HepG2 (cell line): ENCODE results near the gene FXYD6. TPM values are rescaled to one million over a fixed set of nuclear protein-coding genes. Genes with fewer than 3 reads are reported as not detected.
A peak's percentile ranks its signal among the peaks of the same experiment; 100 is the strongest.

Experiments
- ATAC-seq: fragments of 200-7000 bp; cut with Tn5 transposase; 3 replicates; pipeline ENCODE4 v1.9.1; 2020; ENCODE audit warnings: mild to moderate bottlenecking, moderate library complexity
- BruUV-seq: library from RNA; stranded (reverse); fragments of 400-500 nt; replicated peaks from 2 replicates; lab custom pipeline; 2021; lab: Mats Ljungman, UMichigan
- CTCF ChIA-PET: fragments of 300-600 bp; formaldehyde crosslinking; extraction: SDS; loops from one replicate; lab custom pipeline; 2021; ENCODE audit warnings: low total read pairs, inconsistent platforms, low intra/inter-chr PET ratio; lab: Yijun Ruan, JAX
- POLR2A ChIA-PET: fragments of 350-600 bp; sonication (Branson Sonifier 250); formaldehyde crosslinking; loops from one replicate; lab custom pipeline; 2020; ENCODE audit warnings: antibody characterized with exemption, inconsistent platforms; lab: Yijun Ruan, JAX
- DNase-seq: peaks from one replicate; pipeline ENCODE4 v3.0.0-alpha.2; 2015; ENCODE audit warnings: low spot score
- FAIRE-seq: peaks from 3 replicates; lab custom pipeline; 2011; peaks lifted over from hg19 to GRCh38; lab: Jason Lieb, UNC
- H2AFZ ChIP-seq: one replicate; pipeline ENCODE4 v1.6.1; 2011; ENCODE audit warnings: low read length, inconsistent platforms
- H3K27ac ChIP-seq: fragments of 300-600 bp; 3 replicates; pipeline ENCODE4 v1.8.0; 2011; ENCODE audit warnings: mixed run types, mild to moderate bottlenecking, mixed read lengths, low read length, inconsistent platforms; ENCODE audit not compliant: insufficient read depth; ENCODE audit errors: extremely low read length
- H3K27me3 ChIP-seq, 2 experiments: fragments of 200-600 bp in 1 of 2; 2 replicates in 1 of 2; 3 replicates in 1 of 2; pipeline versions ENCODE4 v1.6.0 to v1.8.0; 2011; ENCODE audit warnings: low read length in 2 of 2, mild to moderate bottlenecking in 2 of 2, moderate library complexity in 2 of 2, inconsistent platforms in 1 of 2; ENCODE audit not compliant: insufficient read depth in 2 of 2, control insufficient read depth in 1 of 2
- H3K36me3 ChIP-seq, 2 experiments: fragments of 200-600 bp in 1 of 2; replicated peaks in 1 of 2; 2 replicates in 1 of 2; 3 replicates in 1 of 2; pipeline versions ENCODE4 v1.5.1 to v1.8.0; 2011; ENCODE audit warnings: low read length in 2 of 2, inconsistent platforms in 1 of 2; ENCODE audit not compliant: insufficient read depth in 2 of 2, control insufficient read depth in 1 of 2
- H3K4me1 ChIP-seq: 2 replicates; pipeline ENCODE4 v1.5.1; 2012; ENCODE audit warnings: low read length, inconsistent platforms; ENCODE audit not compliant: insufficient read depth
- H3K4me2 ChIP-seq: 2 replicates; pipeline ENCODE4 v1.6.0; 2011; ENCODE audit warnings: low read depth, low read length, inconsistent platforms
- H3K4me3 ChIP-seq, 3 experiments: fragments of 200-600 bp in 1 of 3; sonication (generic), shearing (Covaris generic) in 1 of 3; replicated peaks in 1 of 3; 2 replicates each; pipeline ENCODE4 v1.5.1; 2011 to 2016; ENCODE audit warnings: low read length in 3 of 3, inconsistent platforms in 2 of 3, low read depth in 2 of 3, mild to moderate bottlenecking in 2 of 3, control low read depth in 1 of 3, mixed read lengths in 1 of 3; ENCODE audit not compliant: insufficient read depth in 1 of 3
- H3K79me2 ChIP-seq: one replicate; pipeline ENCODE4 v1.6.1; 2011; ENCODE audit warnings: low read length, inconsistent platforms; ENCODE audit not compliant: insufficient read depth
- H3K9ac ChIP-seq: 2 replicates; pipeline ENCODE4 v1.6.0; 2011; ENCODE audit warnings: mild to moderate bottlenecking, low read depth, low read length, inconsistent platforms; ENCODE audit not compliant: insufficient read depth
- H3K9me3 ChIP-seq: 2 replicates; pipeline ENCODE4 v1.5.1; 2012; ENCODE audit warnings: mild to moderate bottlenecking, low read length
- H4K20me1 ChIP-seq: 2 replicates; pipeline ENCODE4 v1.6.0; 2011; ENCODE audit warnings: inconsistent platforms, mild to moderate bottlenecking, low read length, moderate library complexity; ENCODE audit not compliant: insufficient read depth
- CBX5 ChIP-seq: sonication (generic); formaldehyde crosslinking; IDR thresholded peaks from 2 replicates; pipeline ENCODE4 v1.4.0; 2020; ENCODE audit warnings: missing genetic modification reagents, borderline replicate concordance
- CEBPB ChIP-seq: IDR thresholded peaks from 2 replicates; pipeline ENCODE4 v1.6.1; 2011; ENCODE audit warnings: low read depth, low read length, improper control_type of control experiment, borderline replicate concordance
- CEBPG ChIP-seq: IDR thresholded peaks from 2 replicates; pipeline ENCODE4 v1.6.1; 2016
- FOXK1 ChIP-seq: sonication (generic); formaldehyde crosslinking; IDR thresholded peaks from 2 replicates; pipeline ENCODE4 v1.4.0; 2020; ENCODE audit warnings: low read depth, missing genetic modification reagents, borderline replicate concordance
- HNRNPL ChIP-seq: fragments of 200-400 bp; formaldehyde crosslinking; IDR thresholded peaks from 2 replicates; pipeline ENCODE4 v1.6.1; 2017; ENCODE audit warnings: mild to moderate bottlenecking, low read depth, low read length
- HOXA5 ChIP-seq: sonication (generic); formaldehyde crosslinking; IDR thresholded peaks from 2 replicates; pipeline ENCODE4 v1.4.0; 2020; ENCODE audit warnings: missing genetic modification reagents
- HOXA9 ChIP-seq: sonication (generic); formaldehyde crosslinking; IDR thresholded peaks from 2 replicates; pipeline ENCODE4 v1.8.1; 2022; ENCODE audit warnings: missing genetic modification reagents, mild to moderate bottlenecking, moderate library complexity, borderline replicate concordance
- NFIC ChIP-seq: IDR thresholded peaks from 2 replicates; pipeline ENCODE4 v1.6.1; 2012; ENCODE audit warnings: mild to moderate bottlenecking, low read length, inconsistent platforms
- SRY ChIP-seq: sonication (generic); formaldehyde crosslinking; IDR thresholded peaks from 2 replicates; pipeline ENCODE4 v1.8.0; 2022; ENCODE audit warnings: mild to moderate bottlenecking, missing genetic modification reagents
- ZNF703 ChIP-seq: sonication (generic); formaldehyde crosslinking; IDR thresholded peaks from 2 replicates; pipeline ENCODE4 v1.5.1; 2020; ENCODE audit warnings: missing genetic modification reagents, mild to moderate bottlenecking, moderate library complexity, borderline replicate concordance
- WGBS: methylation state at CpG from one replicate; pipeline ENCODE4 v1.1.6; 2017; ENCODE audit warnings: low lambda C conversion rate; 5-methylcytosine and 5-hydroxymethylcytosine counted together
- in situ Hi-C: cut with HindIII; loops from 2 replicates; pipeline ENCODE4 v1.10.0; 2017; ENCODE audit warnings: low pct_unique_long_range_greater_than_20kb; ENCODE audit not compliant: extremely low pct_ligation_motif_present
- intact Hi-C: fragments of 100-400 bp; cut with micrococcal nuclease; formaldehyde crosslinking; loops from one replicate; pipeline ENCODE4 v1.10.0; 2022; ENCODE audit not compliant: unreplicated experiment
- polyA plus RNA-seq, 8 experiments: library from polyadenylated mRNA; depleted of rRNA in 3 of 8; stranded (reverse) in 7 of 8; unstranded in 1 of 8; fragments of >200 nt; fragmentation: Illumina TruSeq in 4 of 8; extraction: Trizol in 4 of 8; gene quantifications; 2 replicates each; pipeline versions ENCODE4 v1.2.1 to v1.2.3, GENCODE V29; 2011 to 2016; ENCODE audit warnings: low read depth in 4 of 8, missing spikeins in 1 of 8, mixed read lengths in 1 of 8; ENCODE audit not compliant: insufficient read depth in 1 of 8
- total RNA-seq, 5 experiments: library from RNA; depleted of rRNA; stranded (reverse); fragments of >200 nt; fragmentation: Illumina TruSeq; extraction: Trizol; gene quantifications; 2 replicates each; pipeline ENCODE4 v1.2.3, GENCODE V29; 2016; ENCODE audit warnings: low read depth in 1 of 5

The FXYD6 gene
- total and polyA plus RNA-seq, 2 of the 13 experiments (the other 11 are each of a cell fraction or from before 2014, with no cell fraction given): not detected

GRCh38 chr11:117834068-117834810 is 42.2 kb downstream of the FXYD6 start:
- H3K9ac ChIP-seq: no peak overlapping the region
- in situ Hi-C loops: loop anchor here (10.0 kb wide), 1 partner anchor 221 kb away; no protein-coding TSS in a partner anchor

GRCh38 chr11:117833401-117833891 is 43.0 kb downstream of the FXYD6 start:
- peak; percentile 71; the same call in 1 of the 2 replicates for TF ChIP-seq CEBPB
- TF ChIP-seq HNRNPL: peak; percentile 87; the same call in 1 of the 2 replicates
- no peak for TF ChIP-seq CBX5 (CRISPR knock-in tag)
- 0 out of 2 replicates have a peak, but pooled peaks have one; percentile 26 for TF ChIP-seq HOXA5
- peak; percentile 31; the same call in 1 of the 2 replicates for TF ChIP-seq HOXA9 (CRISPR knock-in tag)
- TF ChIP-seq CEBPG (CRISPR knock-in tag): peak; percentile 17; the same call in 1 of the 2 replicates
- no peak for TF ChIP-seq ZNF703 (CRISPR knock-in tag)
- TF ChIP-seq, all 625 proteins: peak for 5
- H3K27ac ChIP-seq: no peak overlapping the region
- no peak overlapping the region for H2AFZ ChIP-seq
- ChIA-PET CTCF (no interaction called here), POLR2A (interaction anchor here (1.0 kb wide), 1 partner anchor 9 kb away, joined by 3 read pairs; the partner anchor contains the start of gene FXYD2)
- no peak overlapping the region for H3K9ac ChIP-seq
- H3K79me2 ChIP-seq: no peaks in the 10 kb centered on the region
- DNase-seq (no peak), FAIRE-seq (no peak), ATAC-seq (no peak)
- intact Hi-C loops (no loop called here), in situ Hi-C loops (loop anchor here (10.0 kb wide), 1 partner anchor 221 kb away; no protein-coding TSS in a partner anchor)
- H3K9me3 ChIP-seq: no peaks in the 10 kb centered on the region
- H3K4me1 ChIP-seq: peaks cover 57% of the 10 kb centered on the region
- no peaks in the 10 kb centered on the region for H4K20me1 ChIP-seq
- H3K4me2 ChIP-seq: no peak overlapping the region
- 10% methylated on average over 4 of the region's 7 CpGs for WGBS
- H3K36me3 ChIP-seq: no peaks in the 10 kb centered on the region
- H3K27me3 ChIP-seq: peaks cover 10 to 49% of the 10 kb centered on the region in 2 experiments; a peak in 4 of 5 replicates
- no peak overlapping the region for H3K4me3 ChIP-seq
- no TSS peak for BruUV-seq

More at GRCh38 chr11:117834068-117834810, 42.2 kb downstream of the FXYD6 start:
- Histone ChIP-seq H2AFZ (no peak overlapping the region), H3K36me3 (no peaks in the 10 kb centered on the region), H3K27ac (no peak overlapping the region), H4K20me1 (no peaks in the 10 kb centered on the region), H3K4me3 (no peak overlapping the region), H3K4me1 (peaks cover 49% of the 10 kb centered on the region), H3K27me3 (peaks cover 6 to 51% of the 10 kb centered on the region in 2 experiments; a peak in 4 of 5 replicates), H3K4me2 (no peak overlapping the region), H3K79me2 (no peaks in the 10 kb centered on the region), H3K9me3 (no peaks in the 10 kb centered on the region)
- CTCF ChIA-PET: no interaction called here
- TF ChIP-seq SRY (CRISPR knock-in tag): no peak
- no peak for TF ChIP-seq NFIC
- no peak for TF ChIP-seq FOXK1 (CRISPR knock-in tag)
- no peak for DNase-seq
- FAIRE-seq: no peak
- no TSS peak for BruUV-seq
- POLR2A ChIA-PET: no interaction called here
- WGBS: 22% methylated on average over 6 of the region's 6 CpGs
- ATAC-seq: no peak
- intact Hi-C loops: no loop called here
